ENCODE results near the gene NTM.

GRCh38 chr11:131962818-131963217 is 592.4 kb downstream of the NTM start:
- TF ChIP-seq CTCF (IDR thresholded peaks at IDR 0.05) (no peak), POLR2A (IDR thresholded peaks at IDR 0.05) (no peak)

Data from uterus (tissue), 2 donors.